Measurements from ENCODE around the gene DAAM1.

DAAM1 gene

DNA sequence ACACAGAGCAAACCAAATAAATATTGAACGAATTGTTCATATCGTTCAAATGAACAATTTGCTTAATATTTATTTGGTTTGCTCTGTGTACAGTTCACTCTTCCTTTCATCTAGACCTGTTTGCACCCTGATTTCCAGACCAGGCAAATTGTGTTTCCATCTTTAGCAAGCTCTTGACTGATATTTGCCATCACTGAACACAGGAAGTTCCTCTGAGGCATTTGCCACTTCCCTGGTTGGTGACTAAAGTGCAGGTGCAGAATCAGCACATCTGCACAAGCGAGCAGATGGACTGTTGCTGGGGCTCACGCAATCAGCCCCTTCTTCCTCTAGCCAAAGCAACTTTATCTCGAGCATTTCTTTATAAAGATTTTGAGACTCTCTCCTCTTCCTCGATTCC, 112.9 kb downstream of the DAAM1 start:
- Histone ChIP-seq H2BK12ac (ENCODE audit: low read length in 2 of 2) (no peak overlapping the region), H3K4me1 (ENCODE audit: control insufficient read depth, insufficient read depth, low read depth, low read length) (peaks cover 4% of the 10 kb centered on the region), H3K9ac (ENCODE audit: low read length) (no peak overlapping the region), H3K14ac (ENCODE audit: low read length in 2 of 2) (no peak overlapping the region), H3K4me2 (ENCODE audit: low read length, poor library complexity, severe bottlenecking) (no peak overlapping the region), H2AK5ac (ENCODE audit: low read length, severe bottlenecking) (no peak overlapping the region), H3K9me3 (ENCODE audit: control insufficient read depth, low read length) (peaks cover under 1% of the 10 kb centered on the region), H4K8ac (ENCODE audit: low read length) (no peak overlapping the region), H3K4me3 (ENCODE audit: insufficient read depth in 1 of 2, low read depth in 1 of 2, low read length in 2 of 2) (no peak overlapping the region), H2BK15ac (ENCODE audit: low read depth, poor library complexity, severe bottlenecking) (no peak overlapping the region), H3K18ac (ENCODE audit: low read depth in 1 of 2, low read length in 2 of 2) (no peak overlapping the region), H2AFZ (ENCODE audit: low read depth, low read length) (no peak overlapping the region), H4K91ac (ENCODE audit: low read length) (no peak overlapping the region), H3K23ac (ENCODE audit: low read length in 2 of 2) (no peak overlapping the region), H3K4ac (ENCODE audit: low read depth in 1 of 2, low read length in 2 of 2) (no peak overlapping the region), H3K27ac (ENCODE audit: low read length, poor library complexity, severe bottlenecking) (no peak overlapping the region), H3K79me1 (replicated peaks; ENCODE audit: low read length, poor library complexity, severe bottlenecking) (peaks cover 11% of the 10 kb centered on the region), H3K27me3 (ENCODE audit: control insufficient read depth in 1 of 2, insufficient read depth in 1 of 2, low read length in 2 of 2) (no peaks in the 10 kb centered on the region), H3K36me3 (ENCODE audit: control insufficient read depth in 1 of 2, insufficient read depth in 2 of 2, low read depth in 1 of 2, low read length in 2 of 2) (no peaks in the 10 kb centered on the region), H2BK5ac (ENCODE audit: low read depth, low read length, poor library complexity, severe bottlenecking) (no peak overlapping the region), H2BK120ac (ENCODE audit: low read depth, low read length) (no peak overlapping the region)
- DNase-seq = no peak
- WGBS = 91% methylated on average over 5 of the region's 6 CpGs

DNA sequence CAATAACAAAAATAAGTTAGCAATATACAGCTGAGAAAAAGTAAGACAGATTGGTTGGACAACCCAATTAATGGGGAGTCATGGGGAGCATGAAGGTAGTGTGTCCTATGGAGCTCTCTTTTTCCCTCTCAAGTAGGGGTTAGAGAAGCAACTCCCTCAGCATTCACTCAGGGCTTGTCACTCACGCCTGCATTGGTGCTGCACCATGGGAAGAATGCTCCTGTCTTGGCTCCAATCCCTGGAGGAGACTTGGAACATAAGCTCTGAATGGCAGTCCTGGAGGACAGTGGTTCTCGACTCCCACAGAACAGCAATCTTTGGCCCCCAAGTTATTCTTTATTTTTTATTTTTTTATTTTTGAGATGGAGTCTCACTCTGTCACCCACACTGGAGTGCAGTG, 113.8 kb downstream of the DAAM1 start:
- peaks cover 10% of the 10 kb centered on the region for H3K79me1 ChIP-seq (replicated peaks; ENCODE audit: low read length, poor library complexity, severe bottlenecking)
- no peak overlapping the region for H4K8ac ChIP-seq (ENCODE audit: low read length)
- H3K4me2 ChIP-seq (ENCODE audit: low read length, poor library complexity, severe bottlenecking) = no peak overlapping the region
- no peak overlapping the region for H3K9ac ChIP-seq (ENCODE audit: low read length)
- H3K4me3 ChIP-seq (ENCODE audit: insufficient read depth in 1 of 2, low read depth in 1 of 2, low read length in 2 of 2) = no peak overlapping the region
- no peak overlapping the region for H3K18ac ChIP-seq (ENCODE audit: low read depth in 1 of 2, low read length in 2 of 2)
- DNase-seq = no peak
- H3K9me3 ChIP-seq (ENCODE audit: control insufficient read depth, low read length) = peaks cover 10% of the 10 kb centered on the region
- no peak overlapping the region for H2BK15ac ChIP-seq (ENCODE audit: low read depth, poor library complexity, severe bottlenecking)
- H3K27me3 ChIP-seq (ENCODE audit: control insufficient read depth in 1 of 2, insufficient read depth in 1 of 2, low read length in 2 of 2) = no peaks in the 10 kb centered on the region
- H4K91ac ChIP-seq (ENCODE audit: low read length) = no peak overlapping the region
- no peak overlapping the region for H2BK120ac ChIP-seq (ENCODE audit: low read depth, low read length)
- H3K23ac ChIP-seq (ENCODE audit: low read length in 2 of 2) = no peak overlapping the region
- H3K27ac ChIP-seq (ENCODE audit: low read length, poor library complexity, severe bottlenecking) = no peak overlapping the region
- WGBS = 86% methylated on average over 1 of the region's 2 CpGs
- no peak overlapping the region for H3K4ac ChIP-seq (ENCODE audit: low read depth in 1 of 2, low read length in 2 of 2)
- H2AFZ ChIP-seq (ENCODE audit: low read depth, low read length) = no peak overlapping the region
- H3K14ac ChIP-seq (ENCODE audit: low read length in 2 of 2) = no peak overlapping the region
- H2BK5ac ChIP-seq (ENCODE audit: low read depth, low read length, poor library complexity, severe bottlenecking) = no peak overlapping the region
- H2AK5ac ChIP-seq (ENCODE audit: low read length, severe bottlenecking) = no peak overlapping the region
- no peak overlapping the region for H2BK12ac ChIP-seq (ENCODE audit: low read length in 2 of 2)
- H3K36me3 ChIP-seq (ENCODE audit: control insufficient read depth in 1 of 2, insufficient read depth in 2 of 2, low read depth in 1 of 2, low read length in 2 of 2) = no peaks in the 10 kb centered on the region
- H3K4me1 ChIP-seq (ENCODE audit: control insufficient read depth, insufficient read depth, low read depth, low read length) = peaks cover 4% of the 10 kb centered on the region

GRCh38 chr14:59303216-59303615, 114.7 kb downstream of the DAAM1 start:
- Histone ChIP-seq H3K27me3 (ENCODE audit: control insufficient read depth in 1 of 2, insufficient read depth in 1 of 2, low read length in 2 of 2) (no peaks in the 10 kb centered on the region), H2AFZ (ENCODE audit: low read depth, low read length) (no peak overlapping the region), H3K14ac (ENCODE audit: low read length in 2 of 2) (no peak overlapping the region), H3K79me1 (replicated peaks; ENCODE audit: low read length, poor library complexity, severe bottlenecking) (peaks cover 11% of the 10 kb centered on the region), H3K36me3 (ENCODE audit: control insufficient read depth in 1 of 2, insufficient read depth in 2 of 2, low read depth in 1 of 2, low read length in 2 of 2) (no peaks in the 10 kb centered on the region), H3K4me1 (ENCODE audit: control insufficient read depth, insufficient read depth, low read depth, low read length) (peaks cover 4% of the 10 kb centered on the region), H2BK15ac (ENCODE audit: low read depth, poor library complexity, severe bottlenecking) (no peak overlapping the region), H2BK120ac (ENCODE audit: low read depth, low read length) (no peak overlapping the region), H3K4me2 (ENCODE audit: low read length, poor library complexity, severe bottlenecking) (no peak overlapping the region), H3K9ac (ENCODE audit: low read length) (no peak overlapping the region), H3K9me3 (ENCODE audit: control insufficient read depth, low read length) (peaks cover 13% of the 10 kb centered on the region), H2BK5ac (ENCODE audit: low read depth, low read length, poor library complexity, severe bottlenecking) (no peak overlapping the region), H2BK12ac (ENCODE audit: low read length in 2 of 2) (no peak overlapping the region), H2AK5ac (ENCODE audit: low read length, severe bottlenecking) (no peak overlapping the region), H4K91ac (ENCODE audit: low read length) (no peak overlapping the region), H4K8ac (ENCODE audit: low read length) (no peak overlapping the region), H3K27ac (ENCODE audit: low read length, poor library complexity, severe bottlenecking) (no peak overlapping the region), H3K4ac (ENCODE audit: low read depth in 1 of 2, low read length in 2 of 2) (no peak overlapping the region), H3K23ac (ENCODE audit: low read length in 2 of 2) (no peak overlapping the region), H3K4me3 (ENCODE audit: insufficient read depth in 1 of 2, low read depth in 1 of 2, low read length in 2 of 2) (no peak overlapping the region), H3K18ac (ENCODE audit: low read depth in 1 of 2, low read length in 2 of 2) (no peak overlapping the region)
- 81% methylated on average over 2 of the region's 2 CpGs for WGBS
- DNase-seq = no peak

DNA sequence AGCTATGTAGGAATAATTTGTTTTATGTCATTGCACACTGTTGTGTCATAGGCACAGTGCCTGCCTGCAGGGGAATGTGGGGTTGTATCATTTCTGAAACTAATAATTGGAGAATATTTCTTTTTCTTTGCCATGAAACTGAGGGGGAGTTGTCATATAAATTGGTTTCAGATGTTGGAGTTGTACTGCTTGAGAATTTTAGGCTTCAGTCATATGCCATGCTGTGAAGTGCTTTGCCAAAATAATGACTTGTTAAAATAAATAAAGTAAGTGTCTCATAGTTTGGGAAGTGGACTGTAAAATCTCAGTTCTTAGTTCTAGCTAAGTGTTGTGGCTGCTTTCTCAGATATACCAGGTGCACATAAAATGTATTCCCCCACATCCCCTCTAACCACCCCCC, 116.8 kb downstream of the DAAM1 start:
- Histone ChIP-seq H2AFZ (ENCODE audit: low read depth, low read length) (no peak overlapping the region), H3K9ac (ENCODE audit: low read length) (no peak overlapping the region), H2BK120ac (ENCODE audit: low read depth, low read length) (no peak overlapping the region), H3K27me3 (ENCODE audit: control insufficient read depth in 1 of 2, insufficient read depth in 1 of 2, low read length in 2 of 2) (no peaks in the 10 kb centered on the region), H2AK5ac (ENCODE audit: low read length, severe bottlenecking) (peak overlapping the region; percentile 39), H3K36me3 (ENCODE audit: control insufficient read depth in 1 of 2, insufficient read depth in 2 of 2, low read depth in 1 of 2, low read length in 2 of 2) (no peaks in the 10 kb centered on the region), H2BK15ac (ENCODE audit: low read depth, poor library complexity, severe bottlenecking) (no peak overlapping the region), H3K4me2 (ENCODE audit: low read length, poor library complexity, severe bottlenecking) (no peak overlapping the region), H4K8ac (ENCODE audit: low read length) (no peak overlapping the region), H3K18ac (ENCODE audit: low read depth in 1 of 2, low read length in 2 of 2) (no peak overlapping the region), H3K23ac (ENCODE audit: low read length in 2 of 2) (no peak overlapping the region), H2BK12ac (ENCODE audit: low read length in 2 of 2) (no peak overlapping the region), H3K4ac (ENCODE audit: low read depth in 1 of 2, low read length in 2 of 2) (no peak overlapping the region), H3K14ac (ENCODE audit: low read length in 2 of 2) (no peak overlapping the region), H3K4me1 (ENCODE audit: control insufficient read depth, insufficient read depth, low read depth, low read length) (peaks cover 2% of the 10 kb centered on the region), H2BK5ac (ENCODE audit: low read depth, low read length, poor library complexity, severe bottlenecking) (no peak overlapping the region), H3K4me3 (ENCODE audit: insufficient read depth in 1 of 2, low read depth in 1 of 2, low read length in 2 of 2) (no peak overlapping the region), H3K79me1 (replicated peaks; ENCODE audit: low read length, poor library complexity, severe bottlenecking) (peaks cover 14% of the 10 kb centered on the region), H4K91ac (ENCODE audit: low read length) (no peak overlapping the region), H3K9me3 (ENCODE audit: control insufficient read depth, low read length) (peaks cover 13% of the 10 kb centered on the region), H3K27ac (ENCODE audit: low read length, poor library complexity, severe bottlenecking) (peak overlapping the region; percentile 59)
- no peak for DNase-seq
